ENCODE measurements around the gene PUS7L.
"Not testable (repeated sequence)": the region's sequence is repeated elsewhere in the genome, so short reads cannot be mapped to it uniquely, and the experiment has no call there.

The PUS7L gene

GRCh38 chr12:43750814-43751213 lies 7.8 kb downstream of the PUS7L start:
- no peak for DNase-seq (ENCODE audit: low read depth)

GRCh38 chr12:43749016-43749415 lies 9.6 kb downstream of the PUS7L start:
- no peak for DNase-seq (ENCODE audit: low read depth)

- DNase-seq (ENCODE audit: low read depth) = no peak
Measured at GRCh38 chr12:43744826-43745225, 13.8 kb downstream of the PUS7L start.

- DNase-seq (ENCODE audit: low read depth) = no peak
Measured at GRCh38 chr12:43742106-43742505, 16.5 kb downstream of the PUS7L start.

- DNase-seq (ENCODE audit: low read depth) = no peak
Measured at GRCh38 chr12:43740511-43741100, 18.0 kb downstream of the PUS7L start.

GRCh38 chr12:43737646-43738045 lies 20.9 kb downstream of the PUS7L start:
- DNase-seq (ENCODE audit: low read depth) = no peak

- no peak for DNase-seq (ENCODE audit: low read depth)
Measured at GRCh38 chr12:43736927-43737440, 21.6 kb downstream of the PUS7L start.

- DNase-seq (ENCODE audit: low read depth) = no peak
Measured at GRCh38 chr12:43733687-43734086, 24.9 kb downstream of the PUS7L start.

GRCh38 chr12:43730283-43730682 lies 28.3 kb downstream of the PUS7L start:
- no peak for DNase-seq (ENCODE audit: low read depth)

- no peak for DNase-seq (ENCODE audit: low read depth)
Measured at GRCh38 chr12:43728698-43729097, 29.9 kb downstream of the PUS7L start.

- no peak for DNase-seq (ENCODE audit: low read depth)
Measured at GRCh38 chr12:43728117-43728516, 30.5 kb downstream of the PUS7L start.

GRCh38 chr12:43723134-43723533 lies 35.5 kb downstream of the PUS7L start:
- no peak for DNase-seq (ENCODE audit: low read depth)

- DNase-seq (ENCODE audit: low read depth) = no peak
Measured at GRCh38 chr12:43722621-43723020, 36.0 kb downstream of the PUS7L start.

GRCh38 chr12:43711348-43711747 lies 47.2 kb downstream of the PUS7L start:
- no peak for DNase-seq (ENCODE audit: low read depth)

GRCh38 chr12:43703772-43704171 lies 54.8 kb downstream of the PUS7L start:
- not testable (repeated sequence) for DNase-seq (ENCODE audit: low read depth)

GRCh38 chr12:43701194-43701593 lies 57.4 kb downstream of the PUS7L start:
- not testable (repeated sequence) for DNase-seq (ENCODE audit: low read depth)

- DNase-seq (ENCODE audit: low read depth) = no peak
Measured at GRCh38 chr12:43696154-43696553, 62.4 kb downstream of the PUS7L start.

- no peak for DNase-seq (ENCODE audit: low read depth)
Measured at GRCh38 chr12:43694879-43695278, 63.7 kb downstream of the PUS7L start.

GRCh38 chr12:43692064-43692463 lies 66.5 kb downstream of the PUS7L start:
- no peak for DNase-seq (ENCODE audit: low read depth)

- not testable (repeated sequence) for DNase-seq (ENCODE audit: low read depth)
Measured at GRCh38 chr12:43685491-43685890, 73.1 kb downstream of the PUS7L start.

- no peak for DNase-seq (ENCODE audit: low read depth)
Measured at GRCh38 chr12:43676183-43676813, 82.3 kb downstream of the PUS7L start.

- DNase-seq (ENCODE audit: low read depth) = no peak
Measured at GRCh38 chr12:43675048-43675904, 83.3 kb downstream of the PUS7L start.

- DNase-seq (ENCODE audit: low read depth) = no peak
Measured at GRCh38 chr12:43669373-43669772, 89.2 kb downstream of the PUS7L start.
